Ectodermal cell (in vitro differentiated cells): ENCODE data around the gene TNFSF15.

Experiments
- H3K27ac ChIP-seq: 2 replicates; pipeline ENCODE4 v1.7.0; 2013; ENCODE audit warnings: mild to moderate bottlenecking, low read depth, low read length; ENCODE audit not compliant: insufficient read depth, poor library complexity, severe bottlenecking
- H3K27me3 ChIP-seq: 2 replicates; pipeline ENCODE4 v1.7.0; 2013; ENCODE audit warnings: mild to moderate bottlenecking, low read length; ENCODE audit not compliant: insufficient read depth, control insufficient read depth, poor library complexity, severe bottlenecking
- H3K36me3 ChIP-seq: one replicate; pipeline ENCODE4 v1.7.0; 2013; ENCODE audit warnings: low read length; ENCODE audit not compliant: control insufficient read depth, insufficient read depth
- H3K4me1 ChIP-seq: one replicate; pipeline ENCODE4 v1.7.0; 2013; ENCODE audit warnings: low read length; ENCODE audit not compliant: control insufficient read depth, insufficient read depth
- H3K4me3 ChIP-seq: 2 replicates; pipeline ENCODE4 v1.7.0; 2013; ENCODE audit warnings: low read depth, low read length, control low read depth; ENCODE audit not compliant: insufficient read depth
- H3K9me3 ChIP-seq: 2 replicates; pipeline ENCODE4 v1.7.0; 2013; ENCODE audit warnings: mild to moderate bottlenecking, low read length, moderate library complexity; ENCODE audit not compliant: control insufficient read depth
- WGBS, 2 experiments: methylation state at CpG; one replicate each; pipeline ENCODE4 v1.1.7; 2013; ENCODE audit warnings: missing lambda C conversion rate in 2 of 2; 5-methylcytosine and 5-hydroxymethylcytosine counted together

Gene TNFSF15

GRCh38 chr9:114845373-114845772 lies 39.5 kb upstream of the TNFSF15 start:
- Histone ChIP-seq H3K4me1 (no peaks in the 10 kb centered on the region), H3K27ac (no peak overlapping the region), H3K27me3 (no peaks in the 10 kb centered on the region), H3K36me3 (no peaks in the 10 kb centered on the region), H3K9me3 (no peaks in the 10 kb centered on the region), H3K4me3 (no peak overlapping the region)
- WGBS, 2 experiments = 93 to 97% methylated on average over 5 of the region's 5 CpGs

- Histone ChIP-seq H3K27me3 (no peaks in the 10 kb centered on the region), H3K27ac (no peak overlapping the region), H3K4me3 (no peak overlapping the region), H3K9me3 (no peaks in the 10 kb centered on the region), H3K36me3 (no peaks in the 10 kb centered on the region), H3K4me1 (no peaks in the 10 kb centered on the region)
- 57 to 62% methylated on average over 3 of the region's 3 CpGs for WGBS, 2 experiments
Observed at GRCh38 chr9:114844766-114845165, 38.9 kb upstream of the TNFSF15 start.

GRCh38 chr9:114837923-114838322 lies 32.1 kb upstream of the TNFSF15 start:
- Histone ChIP-seq H3K27me3 (no peaks in the 10 kb centered on the region), H3K36me3 (no peaks in the 10 kb centered on the region), H3K4me3 (no peak overlapping the region), H3K27ac (no peak overlapping the region), H3K4me1 (no peaks in the 10 kb centered on the region), H3K9me3 (no peaks in the 10 kb centered on the region)

- no peak overlapping the region for H3K4me3 ChIP-seq
- no peaks in the 10 kb centered on the region for H3K36me3 ChIP-seq
- H3K27me3 ChIP-seq = no peaks in the 10 kb centered on the region
- no peaks in the 10 kb centered on the region for H3K9me3 ChIP-seq
- H3K27ac ChIP-seq = no peak overlapping the region
- H3K4me1 ChIP-seq = no peaks in the 10 kb centered on the region
- 91 to 92% methylated on average over 3 of the region's 3 CpGs for WGBS, 2 experiments
Observed at GRCh38 chr9:114836769-114837168, 30.9 kb upstream of the TNFSF15 start.

GRCh38 chr9:114834386-114834785 lies 28.5 kb upstream of the TNFSF15 start:
- Histone ChIP-seq H3K4me3 (no peak overlapping the region), H3K27me3 (no peaks in the 10 kb centered on the region), H3K4me1 (no peaks in the 10 kb centered on the region), H3K9me3 (no peaks in the 10 kb centered on the region), H3K36me3 (no peaks in the 10 kb centered on the region), H3K27ac (no peak overlapping the region)

- no peaks in the 10 kb centered on the region for H3K9me3 ChIP-seq
- no peaks in the 10 kb centered on the region for H3K36me3 ChIP-seq
- H3K27me3 ChIP-seq = no peaks in the 10 kb centered on the region
- no peaks in the 10 kb centered on the region for H3K4me1 ChIP-seq
- no peak overlapping the region for H3K27ac ChIP-seq
- H3K4me3 ChIP-seq = no peak overlapping the region
- 59 to 68% methylated on average over 1 of the region's 1 CpG for WGBS, 2 experiments
Observed at GRCh38 chr9:114830546-114830945, 24.7 kb upstream of the TNFSF15 start.

- Histone ChIP-seq H3K9me3 (no peaks in the 10 kb centered on the region), H3K36me3 (no peaks in the 10 kb centered on the region), H3K4me1 (no peaks in the 10 kb centered on the region), H3K27ac (no peak overlapping the region), H3K4me3 (no peak overlapping the region), H3K27me3 (no peaks in the 10 kb centered on the region)
- WGBS, 2 experiments = 87 to 92% methylated on average over 3 of the region's 3 CpGs
Observed at GRCh38 chr9:114829574-114830440, 24.0 kb upstream of the TNFSF15 start.

GRCh38 chr9:114828303-114828650 lies 22.4 kb upstream of the TNFSF15 start:
- Histone ChIP-seq H3K27me3 (no peaks in the 10 kb centered on the region), H3K9me3 (no peaks in the 10 kb centered on the region), H3K36me3 (no peaks in the 10 kb centered on the region), H3K4me1 (no peaks in the 10 kb centered on the region), H3K27ac (no peak overlapping the region), H3K4me3 (no peak overlapping the region)
- 84 to 93% methylated on average over 3 of the region's 3 CpGs for WGBS, 2 experiments

GRCh38 chr9:114827641-114828302 lies 21.9 kb upstream of the TNFSF15 start:
- Histone ChIP-seq H3K4me1 (no peaks in the 10 kb centered on the region), H3K27ac (no peak overlapping the region), H3K4me3 (no peak overlapping the region), H3K9me3 (no peaks in the 10 kb centered on the region), H3K27me3 (no peaks in the 10 kb centered on the region), H3K36me3 (no peaks in the 10 kb centered on the region)
- WGBS, 2 experiments = 89 to 97% methylated on average over 2 of the region's 2 CpGs

GRCh38 chr9:114826431-114826830 lies 20.6 kb upstream of the TNFSF15 start:
- WGBS, 2 experiments = 91 to 93% methylated on average over 3 of the region's 3 CpGs

More at GRCh38 chr9:114826431-114826830, 20.6 kb upstream of the TNFSF15 start:
- H3K27ac ChIP-seq = no peak overlapping the region
- H3K4me1 ChIP-seq = no peaks in the 10 kb centered on the region
- H3K9me3 ChIP-seq = no peaks in the 10 kb centered on the region
- H3K27me3 ChIP-seq = no peaks in the 10 kb centered on the region
- no peaks in the 10 kb centered on the region for H3K36me3 ChIP-seq
- no peak overlapping the region for H3K4me3 ChIP-seq
